Stimulated activated CD8-positive, alpha-beta memory T cell treated with anti-CD3 and anti-CD28 coated beads, Interleukin-12 subunit alpha, Interleukin-12 subunit beta, amount 100 ng/mL, for 4 hours (primary cell): ENCODE results near the gene CD22.

Experiments used
- DNase-seq: peaks from one replicate; pipeline ENCODE4 v3.0.0-alpha.2; 2020; ENCODE audit warnings: low read depth

CD22 gene

DNA sequence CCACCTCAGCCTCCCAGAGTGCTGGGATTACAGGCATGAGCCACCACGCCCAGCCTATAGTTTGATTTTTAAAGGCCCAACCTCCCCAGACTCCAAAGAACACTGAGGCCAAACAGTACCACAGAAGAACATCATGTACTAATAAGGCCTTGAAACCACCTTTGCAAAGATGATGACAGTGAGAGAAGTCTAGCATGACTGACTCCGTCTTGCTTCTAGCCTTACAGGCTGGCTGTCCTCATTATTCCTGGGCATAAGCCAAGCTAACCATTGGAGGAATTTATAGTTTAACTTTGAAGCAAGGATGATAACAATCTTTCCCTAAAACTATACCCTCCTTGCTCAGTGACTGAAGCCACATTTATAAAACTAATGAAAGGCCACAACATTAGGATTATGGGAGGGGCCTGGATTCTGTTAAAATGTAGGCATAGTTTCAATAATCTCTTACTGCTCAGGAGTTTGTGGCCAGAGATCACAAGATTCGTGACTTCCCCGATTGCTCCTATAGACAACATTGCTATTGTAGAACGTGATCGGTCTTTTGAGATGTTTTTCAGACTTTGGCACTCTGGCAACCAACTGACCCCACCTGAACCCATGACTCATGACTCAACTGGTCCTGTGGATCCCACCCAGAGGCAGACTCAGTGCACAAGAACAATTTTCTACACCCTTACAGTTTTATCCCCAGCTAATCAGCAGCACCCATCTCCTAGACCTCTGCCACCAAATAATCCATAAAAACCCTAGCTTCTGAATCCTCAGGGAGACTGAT lies 59.5 kb downstream of the CD22 start:
- DNase-seq: no peak

DNA sequence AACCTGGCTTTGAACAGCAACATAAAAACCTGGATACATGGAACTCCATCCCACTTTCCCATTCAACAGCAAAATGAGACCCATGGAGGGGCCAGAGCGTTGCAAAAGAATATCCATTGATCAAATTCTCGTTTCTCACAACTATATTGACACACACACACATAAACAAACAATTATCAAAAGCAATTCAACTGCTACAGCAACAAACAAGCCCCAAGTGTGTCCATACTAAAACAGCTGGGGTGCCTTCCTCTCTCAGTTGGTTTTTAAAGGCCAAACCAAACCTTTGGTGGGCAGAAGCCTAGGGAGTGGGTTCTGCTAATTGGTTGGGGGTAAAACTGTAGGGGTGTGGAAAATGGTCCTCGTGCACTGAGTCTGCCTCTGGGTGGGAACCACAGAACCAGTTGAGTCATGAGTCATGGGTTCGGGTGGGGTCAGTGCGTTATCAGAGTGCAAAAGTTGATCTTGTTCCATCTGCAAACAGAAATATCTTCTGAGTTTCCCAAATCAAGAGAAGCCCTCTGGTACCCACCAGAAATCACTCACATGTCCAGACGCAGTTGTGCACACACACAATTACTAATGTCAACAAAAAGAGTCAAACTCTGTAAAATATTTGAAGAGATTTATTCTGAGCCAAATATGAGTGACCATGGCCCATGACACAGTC lies 60.3 kb downstream of the CD22 start:
- no peak for DNase-seq

DNA sequence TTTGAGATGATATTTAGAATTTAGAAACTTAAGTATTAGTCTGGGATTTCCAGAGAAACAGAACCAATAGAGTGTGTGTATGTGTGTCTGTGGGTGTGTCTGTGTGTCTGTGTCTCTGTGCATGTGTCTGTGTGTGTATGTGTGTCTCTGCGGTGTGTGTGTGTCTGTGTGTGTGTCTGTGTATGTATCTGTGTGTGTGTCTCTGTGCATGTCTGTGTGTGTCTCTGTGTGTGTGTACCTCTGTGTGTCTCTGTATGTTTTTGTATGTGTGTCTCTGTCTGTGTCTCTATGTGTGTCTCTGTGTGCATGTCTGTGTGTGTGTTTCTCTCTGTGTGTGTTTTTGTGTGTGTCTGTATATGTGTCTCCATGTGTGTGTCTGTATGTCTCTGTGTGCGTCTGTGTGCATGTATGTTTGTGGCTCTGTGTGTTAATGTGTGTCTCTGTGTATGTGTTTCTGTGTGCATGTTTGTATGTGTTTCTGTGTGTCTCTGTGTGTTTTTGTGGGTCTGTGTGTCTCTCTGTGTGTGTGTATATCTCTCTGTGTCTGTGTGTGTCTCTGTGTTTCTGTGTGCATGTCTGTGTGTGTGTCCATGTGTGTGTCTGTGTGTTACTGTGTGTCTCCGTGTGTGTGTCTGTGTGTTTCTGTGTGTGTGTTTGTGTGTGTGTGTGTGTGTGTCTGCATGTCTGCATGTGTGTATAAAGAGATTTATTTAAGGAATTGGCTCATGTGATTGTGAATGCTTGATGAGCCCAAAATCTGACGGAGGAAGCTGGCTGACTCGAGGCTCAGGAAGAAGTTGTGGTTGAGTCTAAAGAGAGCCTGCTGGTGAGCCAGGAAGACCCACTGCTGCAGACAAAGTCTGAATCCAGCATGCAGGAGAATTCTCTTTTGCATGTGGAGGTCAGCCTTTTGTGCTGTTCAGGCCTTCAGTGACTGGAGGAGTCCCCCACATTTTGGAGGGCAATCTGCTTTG lies 64.0 kb downstream of the CD22 start:
- no peak for DNase-seq

DNA sequence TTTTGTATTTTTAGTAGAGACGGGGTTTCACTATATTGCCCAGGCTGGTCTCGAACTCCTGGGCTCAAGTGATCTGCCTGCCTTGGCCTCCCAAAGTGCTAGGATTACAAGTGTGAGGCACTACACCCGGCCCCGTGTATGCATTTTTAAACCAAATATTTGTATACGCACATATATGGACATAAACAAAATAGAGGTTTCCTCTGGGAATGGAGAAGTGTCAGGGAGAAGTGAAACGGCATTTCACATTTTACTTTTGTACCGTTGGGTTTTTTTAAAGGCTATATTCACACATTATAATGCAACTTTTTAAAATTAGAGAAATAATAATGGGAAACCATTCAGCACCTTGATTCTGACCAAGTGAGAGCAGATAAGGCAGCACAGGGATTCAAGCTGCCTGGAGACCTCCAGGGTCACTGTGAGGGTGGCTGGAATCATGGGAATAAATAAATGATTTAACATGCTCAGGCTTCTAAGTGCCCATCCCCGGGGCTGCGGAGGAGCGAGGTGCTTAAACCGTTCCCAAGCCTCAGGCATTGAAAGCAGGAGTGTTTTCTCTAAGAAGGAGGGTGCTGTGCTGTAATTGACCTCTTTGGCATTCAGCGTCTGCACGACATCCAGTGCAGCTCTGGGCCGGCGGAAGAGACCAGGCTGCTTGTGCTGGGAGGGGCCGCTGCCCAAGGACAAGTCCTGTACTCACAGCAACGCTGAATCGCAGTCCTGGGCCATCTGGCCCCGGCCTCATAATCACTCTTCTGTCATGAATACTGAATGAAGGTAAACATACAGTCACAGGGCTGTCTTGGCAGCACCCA lies 66.6 kb downstream of the CD22 start:
- DNase-seq: no peak

DNA sequence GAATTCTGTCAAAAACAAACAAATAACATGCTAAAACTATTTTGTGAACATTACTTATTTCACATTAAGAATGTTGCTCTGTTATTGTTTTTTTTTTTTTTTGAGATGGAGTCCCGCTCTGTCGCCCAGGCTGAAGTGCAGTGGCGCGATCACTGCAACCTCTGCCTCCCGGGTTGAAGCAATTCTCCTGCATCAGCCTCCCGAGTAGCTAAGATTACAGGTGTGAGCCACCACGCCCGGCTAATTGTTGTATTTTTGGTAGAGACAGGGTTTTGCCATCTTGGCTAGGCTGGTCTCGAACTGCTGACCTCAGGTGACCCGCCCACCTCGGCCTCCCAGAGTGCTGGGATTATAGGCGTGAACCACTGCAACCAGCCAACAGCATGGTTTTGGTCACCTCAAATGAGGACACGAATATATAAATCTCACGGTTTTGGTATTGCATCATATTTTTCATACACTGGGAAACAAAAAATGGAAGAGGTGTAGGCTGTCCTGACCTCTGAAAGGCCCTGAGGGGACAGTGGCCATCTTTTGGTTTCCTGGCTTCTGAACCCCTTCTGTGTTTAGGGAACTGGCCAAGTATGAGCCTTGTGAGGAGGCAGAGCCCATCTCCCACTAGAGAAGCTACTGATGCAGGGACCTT lies 67.4 kb downstream of the CD22 start:
- DNase-seq: no peak
